ENCODE measurements around the gene PSMB8. TPM values are rescaled to one million over a fixed set of nuclear protein-coding genes. Genes with fewer than 3 reads are reported as not detected.

The PSMB8 gene
- total and polyA plus RNA-seq, 2 of the 4 experiments (the other 2 are of a cell fraction) = 31.6 to 33.3 TPM

GRCh38 chr6:32796848-32797776 lies 46.7 kb downstream of the PSMB8 start (continued):
- no peak for TF ChIP-seq USF2 (IDR thresholded peaks at IDR 0.05; ENCODE audit: low read depth, low read length)
- TF ChIP-seq MAZ (IDR thresholded peaks at IDR 0.05; ENCODE audit: borderline replicate concordance, low read depth, low read length) = no peak; the same call in 1 of the 2 replicates

- no peak overlapping the region for H4K8ac ChIP-seq (ENCODE audit: low read depth in 2 of 2, low read length in 2 of 2)
- no CpG with 5 or more reads among the region's 2 CpGs for WGBS, 2 experiments (ENCODE audit: extremely low coverage in 2 of 2, insufficient read length in 1 of 2)
- no peak overlapping the region for H3K4ac ChIP-seq (ENCODE audit: low read depth, low read length)
- DNase-seq = no peak
- H3K36me3 ChIP-seq (ENCODE audit: control insufficient read depth, insufficient read depth, low read length) = no peaks in the 10 kb centered on the region
- H3K27me3 ChIP-seq (ENCODE audit: control insufficient read depth, insufficient read depth, low read length) = peaks cover 28% of the 10 kb centered on the region
- intact Hi-C loops (cut with micrococcal nuclease) = no loop called here
- no TSS peak for BruUV-seq (replicated peaks)
- H3K4me1 ChIP-seq (ENCODE audit: control insufficient read depth, insufficient read depth, low read length) = no peaks in the 10 kb centered on the region
- no peak overlapping the region for H3K18ac ChIP-seq (ENCODE audit: low read depth, low read length)
- dilution Hi-C loops (cut with HindIII; ENCODE audit: low sequenced_read_pairs, unreplicated experiment) = no loop called here
- no peak overlapping the region for H2BK120ac ChIP-seq (ENCODE audit: low read depth, low read length)
- no peak overlapping the region for H4K5ac ChIP-seq (ENCODE audit: low read depth, low read length)
- no peak overlapping the region for H3K4me3 ChIP-seq (ENCODE audit: insufficient read depth, low read depth, low read length)
- H2AK9ac ChIP-seq (replicated peaks; ENCODE audit: low read depth, low read length, poor library complexity) = no peak overlapping the region
- H3K27ac ChIP-seq (ENCODE audit: insufficient read depth, low read length) = no peak overlapping the region
- peaks cover 4% of the 10 kb centered on the region for H3K9me3 ChIP-seq (ENCODE audit: control insufficient read depth, insufficient read depth, low read length)
- CTCF ChIA-PET = no interaction called here
- no peaks in the 10 kb centered on the region for H3K79me1 ChIP-seq (ENCODE audit: low read depth in 1 of 2, low read length in 2 of 2)
- no peak overlapping the region for H3K14ac ChIP-seq (replicated peaks; ENCODE audit: low read depth, low read length)
- no peak overlapping the region for H3K9ac ChIP-seq (ENCODE audit: low read depth, low read length)
- H3K56ac ChIP-seq (ENCODE audit: extremely low read depth, insufficient read depth, low read length) = no peak overlapping the region
- in situ Hi-C loops (cut with MboI; ENCODE audit: low sequenced_read_pairs) = loop anchor here (10.0 kb wide), 1 partner anchor 550 kb away; no protein-coding TSS in a partner anchor
- no peak overlapping the region for H3K23ac ChIP-seq (ENCODE audit: low read depth, low read length)
- TF ChIP-seq CHD1 (IDR thresholded peaks at IDR 0.05; ENCODE audit: low read depth, low read length) (no peak), SMC3 (IDR thresholded peaks at IDR 0.05; ENCODE audit: low read depth, low read length) (no peak)
- H4K20me1 ChIP-seq (ENCODE audit: insufficient read depth, low read length) = no peaks in the 10 kb centered on the region
- no peak overlapping the region for H2AFZ ChIP-seq (replicated peaks; ENCODE audit: low read length, poor library complexity)
- H2BK20ac ChIP-seq (ENCODE audit: low read depth, low read length) = no peak overlapping the region
- no peak for ATAC-seq (ENCODE audit: low read depth)
- H3K4me2 ChIP-seq (ENCODE audit: low read depth, low read length) = no peak overlapping the region
- H4K91ac ChIP-seq (ENCODE audit: insufficient read depth, low read depth, low read length) = no peak overlapping the region
- H3K9me1 ChIP-seq (ENCODE audit: insufficient read depth, low read length) = no peaks in the 10 kb centered on the region
- no peak overlapping the region for H2AK5ac ChIP-seq (ENCODE audit: low read depth, low read length)
- POLR2A ChIA-PET (ENCODE audit: unreplicated experiment) = no interaction called here
- no peak overlapping the region for H2BK15ac ChIP-seq (ENCODE audit: low read depth, low read length)
- no peak overlapping the region for H2BK5ac ChIP-seq (ENCODE audit: low read depth, low read length, poor library complexity, severe bottlenecking)
Observed at GRCh38 chr6:32794510-32794909, 49.3 kb downstream of the PSMB8 start.

All from IMR-90 (cell line).